Kasumi-1 (cell line): ENCODE results near the gene CSF2.
"Not testable (repeated sequence)": the region's sequence is repeated elsewhere in the genome, so short reads cannot be mapped to it uniquely, and the experiment has no call there.

Source experiments
- DNase-seq, 2 experiments: peaks; one replicate each; lab custom pipeline; 2025; lab: John Stamatoyannopoulos, UW

CSF2 gene

DNA sequence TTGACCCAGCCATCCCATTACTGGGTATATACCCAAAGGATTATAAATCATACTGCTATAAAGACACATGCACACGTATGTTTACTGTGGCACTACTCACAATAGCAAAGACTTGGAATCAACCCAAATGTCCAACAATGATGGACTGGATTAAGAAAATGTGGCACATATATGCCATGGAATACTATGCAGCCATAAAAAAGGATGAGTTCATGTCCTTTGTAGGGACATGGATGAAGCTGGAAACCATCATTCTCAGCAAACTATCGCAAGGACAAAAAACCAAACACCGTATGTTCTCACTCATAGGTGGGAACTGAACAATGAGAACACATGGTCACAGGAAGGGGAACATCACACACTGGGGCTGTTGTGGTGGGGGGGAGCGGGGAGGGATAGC, 35.4 kb downstream of the CSF2 start:
- DNase-seq, result not testable (repeated sequence)

DNA sequence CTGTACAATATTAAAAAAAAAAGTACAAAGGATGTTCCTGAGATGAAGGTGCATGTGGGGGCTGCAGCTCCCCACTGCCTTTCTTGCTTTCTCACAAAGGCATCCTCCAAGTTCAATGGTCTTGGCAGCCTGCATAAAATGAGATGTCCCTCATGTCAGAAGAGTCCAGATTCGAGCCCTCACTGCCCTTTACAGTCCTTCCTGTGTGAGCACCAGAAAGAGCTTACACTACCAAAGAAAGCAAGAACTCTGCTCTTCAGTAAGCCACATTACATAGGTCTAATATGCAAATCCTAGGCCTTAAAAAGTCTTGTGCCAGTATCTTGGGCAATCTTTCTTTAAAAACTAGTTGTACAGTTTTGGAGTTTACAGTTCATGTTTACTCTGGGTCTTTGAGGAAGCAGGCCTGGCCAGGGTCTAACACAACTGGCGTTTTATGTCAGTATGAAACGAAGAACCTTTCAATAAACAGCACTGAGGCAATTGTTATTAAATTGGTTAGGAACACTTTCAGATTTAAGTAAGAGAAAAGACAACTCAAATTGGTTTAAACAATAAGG, 36.0 kb downstream of the CSF2 start:
- no peak for DNase-seq

DNA sequence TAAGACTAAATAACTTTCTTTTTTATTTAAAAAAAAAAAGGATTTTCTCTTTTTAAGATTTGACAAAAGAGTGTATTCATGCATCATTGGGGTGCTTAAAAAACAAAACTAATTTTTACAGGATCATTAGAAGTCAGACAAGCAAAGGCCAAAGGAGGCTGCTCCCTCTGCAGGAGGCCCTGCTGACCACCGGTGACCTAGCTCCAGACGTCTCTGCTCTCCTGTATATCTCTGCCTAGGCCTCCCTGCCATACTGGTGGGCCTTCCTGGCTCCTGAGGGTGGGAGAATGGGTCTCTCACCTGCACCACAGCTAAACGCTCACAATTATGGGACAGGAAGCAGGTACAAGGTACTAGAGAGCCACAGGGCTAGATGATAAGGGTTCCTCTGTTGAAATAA, 36.6 kb downstream of the CSF2 start:
- no peak for DNase-seq

DNA sequence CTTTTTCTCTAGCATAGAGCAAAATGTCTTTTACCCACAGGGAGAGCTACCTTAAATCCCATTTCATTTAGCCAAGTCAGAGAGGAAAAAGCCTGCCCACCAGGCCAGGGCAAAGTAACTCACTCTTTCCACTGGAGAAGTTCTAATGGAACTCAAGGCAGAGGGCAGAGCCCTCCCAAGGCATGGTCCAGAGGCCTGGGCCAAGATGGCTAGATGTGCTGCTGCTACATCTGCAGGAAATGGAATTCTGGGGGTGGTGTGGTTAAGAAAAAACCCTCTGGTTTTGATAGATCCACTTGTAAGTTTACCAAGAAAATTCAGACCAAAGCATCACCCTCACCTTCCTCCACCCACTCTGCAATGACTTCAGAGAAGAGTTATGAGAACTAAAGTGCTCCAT, 37.3 kb downstream of the CSF2 start:
- DNase-seq, result no peak

DNA sequence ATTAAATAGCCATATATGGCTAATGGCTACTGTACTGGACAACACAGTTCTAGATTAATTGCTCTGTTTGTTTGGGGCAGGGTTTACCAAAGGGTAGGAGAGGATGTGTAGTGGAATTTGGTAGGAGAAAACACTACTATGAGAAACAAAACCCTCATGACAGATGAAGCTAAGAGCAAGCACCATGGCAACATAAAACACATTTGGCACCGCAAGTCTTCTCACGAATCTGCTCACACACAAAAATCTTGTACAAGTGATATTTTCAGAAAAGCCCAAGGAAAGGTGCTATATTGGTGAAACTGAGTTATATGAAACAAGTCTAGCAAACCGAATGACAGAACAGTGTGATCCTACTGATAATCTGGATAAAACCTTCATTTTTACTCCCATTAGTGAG, 38.5 kb downstream of the CSF2 start:
- no peak for DNase-seq

DNA sequence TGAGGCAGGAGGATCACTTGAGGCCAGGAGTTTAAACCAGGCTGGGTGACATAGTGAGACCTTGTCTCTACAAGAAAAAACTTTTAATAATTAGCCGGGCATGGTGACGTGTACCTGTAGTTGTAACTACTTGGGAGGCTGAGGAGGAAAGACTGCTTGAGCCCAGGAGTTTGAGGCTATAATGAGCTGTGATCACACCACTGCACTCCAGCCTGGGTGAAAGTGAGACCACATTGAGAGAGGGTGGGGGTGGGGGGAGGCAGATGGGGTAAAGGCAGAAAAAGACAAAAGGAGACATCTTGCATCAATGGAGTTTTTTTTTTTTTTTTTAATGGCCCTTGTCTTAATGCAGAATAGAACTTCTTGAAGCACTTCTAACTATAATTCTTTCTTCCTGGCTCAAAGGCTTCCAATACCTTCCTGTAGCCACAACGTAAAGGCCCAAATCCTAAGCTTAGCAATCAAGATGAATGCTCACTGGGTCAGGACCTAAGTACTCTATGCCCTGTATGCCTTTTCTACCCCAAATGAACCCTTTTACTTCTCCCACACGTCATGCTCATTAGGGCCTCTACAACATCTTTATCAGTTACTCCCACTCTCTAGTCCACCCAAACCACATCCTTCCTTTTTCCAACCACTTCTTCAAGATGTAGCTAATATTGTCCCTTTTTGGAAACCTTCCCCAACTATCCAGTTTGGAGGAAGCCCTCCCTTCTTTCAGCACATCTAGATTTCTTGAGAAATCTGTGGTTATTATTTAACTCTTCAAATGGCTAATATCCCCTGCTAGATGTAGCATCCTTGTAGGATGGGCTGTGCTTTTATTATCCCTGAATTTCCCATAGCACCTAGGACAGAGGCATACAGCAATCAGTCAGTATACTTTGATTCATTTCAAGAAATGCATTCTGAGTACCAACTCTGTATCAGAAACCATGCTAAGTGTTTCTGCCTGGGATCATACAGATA, 40.8 kb downstream of the CSF2 start:
- DNase-seq, result peak; percentile 99

DNA sequence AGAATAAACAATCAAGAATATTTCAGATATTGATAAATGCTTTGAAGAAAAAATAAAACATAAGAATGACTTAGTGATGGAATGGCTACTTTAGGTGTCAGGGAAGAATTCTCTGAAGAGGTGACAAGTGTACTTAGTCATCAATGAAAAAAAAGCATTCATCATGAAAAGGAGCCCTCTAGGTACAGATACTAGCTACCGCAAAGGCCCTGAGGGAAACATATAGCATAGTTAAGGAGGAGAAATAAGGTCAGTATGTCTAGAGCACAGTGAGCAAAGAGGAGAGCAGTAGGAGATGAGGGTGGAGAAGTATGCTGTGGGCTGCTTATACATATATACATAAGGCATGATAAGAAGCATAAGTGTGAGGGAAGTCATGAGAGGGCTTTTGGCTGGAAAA, 41.8 kb downstream of the CSF2 start:
- DNase-seq, result no peak

DNA sequence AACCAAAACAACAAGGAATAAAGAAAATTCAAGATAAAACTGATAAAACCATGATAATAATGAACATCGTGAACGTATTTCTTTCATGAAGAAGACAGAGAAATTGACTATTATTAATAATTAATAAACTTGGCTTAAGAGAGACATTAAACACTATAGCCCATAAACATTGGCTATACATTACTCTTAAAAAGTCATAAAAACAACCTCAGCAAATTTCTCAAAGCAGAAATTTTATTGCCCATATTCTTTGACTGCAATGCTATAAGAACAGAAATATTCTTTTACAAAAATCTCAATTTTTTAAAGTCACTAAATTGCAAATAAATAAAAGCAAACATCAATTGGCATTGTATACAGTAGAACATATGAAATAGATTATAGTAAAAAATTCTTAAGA, 42.5 kb downstream of the CSF2 start:
- no peak for DNase-seq

DNA sequence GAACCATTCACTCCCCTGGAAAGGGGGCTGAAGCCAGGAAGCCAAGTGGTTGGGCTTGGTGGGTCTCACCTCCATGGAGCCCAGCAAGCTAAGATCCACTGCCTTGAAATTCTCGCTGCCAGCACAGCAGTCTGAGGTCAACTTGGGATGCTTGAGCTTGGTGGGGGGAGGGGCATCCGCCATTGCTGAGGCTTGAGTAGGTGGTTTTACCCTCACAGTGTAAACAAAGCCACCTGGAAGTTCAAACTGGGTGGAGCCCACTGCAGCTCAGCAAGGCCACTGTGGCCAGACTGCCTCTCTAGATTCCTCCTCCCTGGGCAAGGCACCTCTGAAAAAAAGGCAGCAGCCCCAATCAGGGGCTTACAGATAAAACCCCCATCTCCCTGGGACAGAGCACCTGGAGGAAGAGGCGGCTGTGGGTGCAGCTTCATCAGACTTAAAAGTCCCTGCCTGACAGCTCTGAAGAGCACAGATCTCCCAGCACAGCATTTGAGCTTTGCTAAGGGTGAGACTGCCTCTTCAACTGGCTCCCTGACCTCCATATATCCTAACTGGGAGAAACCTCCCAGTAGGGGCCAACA, 43.4 kb downstream of the CSF2 start:
- not testable (repeated sequence) for DNase-seq

DNA sequence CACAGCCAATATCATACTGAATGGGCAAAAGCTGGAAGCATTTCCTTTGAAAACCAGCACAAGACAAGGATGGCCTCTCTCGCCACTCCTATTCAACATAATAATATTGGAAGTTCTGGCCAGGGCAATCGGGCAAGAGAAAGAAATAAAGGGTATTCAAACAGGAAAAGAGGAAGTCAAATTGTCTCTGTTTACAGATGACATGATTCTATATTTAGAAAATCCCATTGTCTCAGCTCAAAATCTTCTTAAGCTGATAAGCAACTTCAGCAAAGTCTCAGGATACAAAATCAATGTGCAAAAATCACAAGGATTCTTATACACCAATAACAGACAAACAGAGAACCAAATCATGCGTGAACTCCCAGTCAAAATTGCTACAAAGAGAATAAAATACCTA, 47.1 kb downstream of the CSF2 start:
- not testable (repeated sequence) for DNase-seq

DNA sequence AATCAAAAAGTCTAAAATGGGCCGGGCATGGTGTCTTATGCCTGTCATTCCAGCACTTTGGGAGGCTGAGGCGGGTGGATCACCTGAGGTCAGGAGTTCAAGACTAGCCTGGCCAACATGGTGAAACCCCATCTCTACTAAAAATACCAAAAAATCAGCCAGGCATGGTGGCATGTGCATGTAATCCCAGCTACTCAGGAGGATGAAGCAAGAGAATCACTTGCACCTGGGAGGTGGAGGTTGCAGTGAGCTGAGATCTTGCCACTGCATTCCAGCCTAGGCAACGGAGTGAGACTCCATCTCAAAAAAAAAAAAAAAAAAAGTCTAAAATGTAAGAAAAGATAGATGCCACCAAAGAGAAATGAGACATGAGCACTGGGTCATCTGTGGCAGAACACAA, 49.4 kb downstream of the CSF2 start:
- DNase-seq, result not testable (repeated sequence)

DNA sequence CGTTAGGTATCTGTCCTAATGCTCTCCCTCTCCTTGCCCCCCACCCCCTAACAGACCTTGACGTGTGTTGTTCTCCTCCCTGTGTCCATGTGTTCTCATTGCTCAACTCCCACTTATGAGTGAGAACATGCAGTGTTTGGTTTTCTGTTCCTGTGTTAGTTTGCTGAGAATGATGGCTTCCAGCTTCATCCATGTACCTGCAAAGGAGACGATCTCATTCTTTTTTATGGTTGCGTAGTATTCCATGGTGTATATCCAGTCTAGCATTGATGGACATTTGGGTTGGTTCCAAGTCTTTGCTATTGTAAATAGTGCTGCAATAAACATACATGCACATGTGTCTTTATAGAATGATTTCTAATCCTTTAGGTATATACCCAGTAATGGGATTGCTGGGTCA, 50.0 kb downstream of the CSF2 start:
- not testable (repeated sequence) for DNase-seq
